M059J (cell line): Measurements from ENCODE around the gene CRB2. TPM values are rescaled to one million over a fixed set of nuclear protein-coding genes. Genes with fewer than 3 reads are reported as not detected.

Experiments
- DNase-seq: peaks from one replicate; pipeline ENCODE4 v3.0.0-alpha.2; 2012; ENCODE audit warnings: low read depth
- total RNA-seq: library from RNA; depleted of rRNA; stranded (reverse); fragments of >200 nt; shearing (Covaris generic); gene quantifications from 2 replicates; pipeline ENCODE4 v1.2.3, GENCODE V29; 2014

The CRB2 gene
- total RNA-seq, 1 experiment from 2014 or later = not detected

GRCh38 chr9:123347289-123348060 is 8.5 kb upstream of the CRB2 start:
- no peak for DNase-seq

GRCh38 chr9:123348317-123348992 is 7.5 kb upstream of the CRB2 start:
- no peak for DNase-seq

GRCh38 chr9:123349033-123349432 is 7.0 kb upstream of the CRB2 start:
- no peak for DNase-seq

DNA sequence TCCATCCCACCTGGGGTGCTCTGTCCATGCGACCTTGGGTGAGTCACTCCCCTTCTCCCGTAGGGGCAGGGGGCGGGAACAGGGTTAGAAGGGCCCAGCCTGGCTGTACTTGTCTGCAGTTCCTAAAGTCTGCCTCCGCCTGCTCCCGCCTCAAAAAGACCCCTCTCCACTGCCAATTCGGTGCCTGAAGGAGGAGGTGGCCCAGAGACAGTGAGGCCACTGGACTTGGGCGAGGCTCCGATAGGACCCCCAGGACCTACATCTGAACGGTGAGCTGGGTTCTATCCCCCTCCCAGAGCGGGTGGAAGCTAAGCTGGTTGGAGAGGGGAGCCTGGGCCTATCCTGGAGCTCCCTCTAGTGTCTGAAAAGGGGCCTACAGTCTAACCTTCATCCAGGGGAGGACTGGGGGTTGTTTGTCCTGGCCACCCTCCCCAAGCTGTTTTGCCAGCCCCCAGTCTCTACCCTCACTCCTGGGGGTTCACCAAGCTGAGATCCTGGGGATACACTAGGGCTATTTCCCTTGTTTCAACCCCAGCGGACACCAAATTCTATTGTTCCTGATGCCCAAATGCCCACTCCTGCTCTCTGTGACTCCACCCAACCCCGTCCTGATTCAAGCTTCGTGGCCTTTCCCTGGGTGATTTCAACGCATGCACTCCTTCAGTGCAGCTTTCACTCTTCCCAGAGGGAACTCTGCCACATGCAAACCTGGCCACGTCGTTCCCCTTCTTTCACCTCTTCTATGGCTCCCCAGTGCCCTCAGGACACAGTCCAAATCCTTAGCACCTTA is 6.1 kb upstream of the CRB2 start:
- DNase-seq = peak; percentile 58

DNA sequence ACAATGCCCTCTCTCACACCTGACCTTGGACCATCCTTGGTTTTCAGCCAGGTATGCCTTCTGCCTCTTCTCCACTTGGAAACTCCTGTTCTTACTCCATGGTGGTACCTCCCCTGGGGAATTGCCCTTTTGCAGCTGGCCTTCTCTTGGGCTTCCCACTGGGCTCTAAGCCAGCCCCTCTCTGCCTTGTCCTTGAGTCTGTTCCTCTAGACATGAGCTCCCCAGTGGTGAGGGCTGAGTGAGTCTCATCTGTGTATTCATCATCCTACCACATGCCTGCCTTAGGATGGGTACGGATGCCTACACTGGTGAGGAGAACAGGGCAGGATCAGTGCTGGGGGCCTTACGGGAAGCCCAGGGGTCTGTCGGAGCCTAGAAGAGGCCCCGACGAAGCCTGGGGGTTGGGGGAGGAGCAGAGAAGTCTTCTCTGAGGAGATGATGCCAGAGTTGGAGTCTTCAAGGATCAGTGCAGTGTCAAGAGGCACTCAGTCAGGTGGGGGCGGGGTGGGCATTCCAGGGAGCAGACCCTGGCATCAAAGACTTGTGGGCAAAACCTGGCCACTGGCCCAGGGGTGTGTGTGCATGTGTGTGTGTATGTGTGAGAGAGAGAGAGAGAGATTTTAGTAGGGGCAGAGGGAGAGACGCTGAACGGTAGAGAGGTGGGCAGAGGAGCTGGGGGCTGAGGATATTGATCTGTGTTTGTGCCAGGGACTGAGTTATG is 5.2 kb upstream of the CRB2 start:
- DNase-seq = no peak

- no peak for DNase-seq
Measured at GRCh38 chr9:123353041-123353440, 3.0 kb upstream of the CRB2 start.

DNA sequence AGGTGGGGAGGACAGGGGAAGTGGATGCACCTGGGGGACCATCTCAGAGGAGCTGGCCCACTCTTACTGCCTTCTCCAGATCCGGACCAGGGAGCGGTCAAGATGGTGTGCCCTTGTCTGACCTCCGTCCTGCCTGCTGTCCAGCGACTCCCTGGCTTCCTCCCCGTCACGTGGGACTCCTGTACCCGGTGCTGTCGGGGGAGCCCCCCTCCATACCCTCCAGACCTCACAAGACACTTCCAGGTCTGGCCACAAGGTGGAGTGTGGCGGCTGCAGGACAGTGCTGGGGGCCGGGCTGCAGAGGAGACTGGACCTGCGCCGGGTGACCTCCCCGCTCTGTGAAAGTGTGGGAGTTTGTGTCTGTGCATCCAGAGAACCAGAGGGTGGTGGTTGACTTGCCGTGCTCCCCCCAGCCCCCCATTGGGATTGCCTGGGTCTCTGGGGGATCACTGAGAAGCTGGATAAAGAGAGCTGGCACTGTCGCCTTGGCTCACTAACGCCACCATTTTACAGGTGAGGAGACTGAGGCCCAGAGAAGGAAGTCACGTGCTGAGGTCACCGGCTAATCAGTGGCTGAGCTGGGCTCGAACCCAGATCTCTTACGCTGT is 1.9 kb upstream of the CRB2 start:
- DNase-seq = peak; percentile 57

DNA sequence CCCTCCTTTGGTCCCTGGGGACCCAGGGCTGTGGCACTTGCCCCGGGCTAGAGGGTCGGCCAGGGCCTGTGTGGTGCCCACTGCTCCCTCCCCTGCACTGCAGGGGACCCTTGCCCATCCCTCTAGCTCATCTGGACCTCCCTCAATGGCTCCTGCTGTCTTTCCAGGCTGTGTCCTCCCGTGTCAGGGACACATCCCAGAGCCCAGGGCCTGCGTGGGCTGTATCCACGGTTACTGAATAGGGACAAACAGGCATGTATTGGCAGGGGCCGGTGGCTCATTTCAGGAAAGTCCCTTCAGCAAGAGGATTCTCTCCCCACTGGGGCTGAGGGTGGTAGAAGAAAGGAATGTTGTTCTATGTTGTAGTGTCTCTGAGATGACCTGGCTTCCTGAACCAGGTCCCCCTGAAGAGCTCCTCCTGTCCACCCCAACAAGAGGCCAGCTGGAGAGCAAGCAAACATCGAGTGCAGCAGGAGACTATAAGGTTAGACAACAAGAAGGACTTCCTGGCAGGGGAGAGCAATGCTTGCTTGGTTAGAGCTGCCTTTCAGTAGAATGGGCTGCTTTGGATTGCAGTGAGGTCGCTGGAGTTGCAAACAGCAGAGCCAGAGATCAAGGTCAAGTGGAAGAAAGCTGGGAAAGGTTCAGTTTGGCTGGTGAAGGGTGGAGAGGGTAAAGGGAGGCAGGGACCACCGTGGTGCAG is 1.0 kb upstream of the CRB2 start:
- peak; percentile 50 for DNase-seq

DNA sequence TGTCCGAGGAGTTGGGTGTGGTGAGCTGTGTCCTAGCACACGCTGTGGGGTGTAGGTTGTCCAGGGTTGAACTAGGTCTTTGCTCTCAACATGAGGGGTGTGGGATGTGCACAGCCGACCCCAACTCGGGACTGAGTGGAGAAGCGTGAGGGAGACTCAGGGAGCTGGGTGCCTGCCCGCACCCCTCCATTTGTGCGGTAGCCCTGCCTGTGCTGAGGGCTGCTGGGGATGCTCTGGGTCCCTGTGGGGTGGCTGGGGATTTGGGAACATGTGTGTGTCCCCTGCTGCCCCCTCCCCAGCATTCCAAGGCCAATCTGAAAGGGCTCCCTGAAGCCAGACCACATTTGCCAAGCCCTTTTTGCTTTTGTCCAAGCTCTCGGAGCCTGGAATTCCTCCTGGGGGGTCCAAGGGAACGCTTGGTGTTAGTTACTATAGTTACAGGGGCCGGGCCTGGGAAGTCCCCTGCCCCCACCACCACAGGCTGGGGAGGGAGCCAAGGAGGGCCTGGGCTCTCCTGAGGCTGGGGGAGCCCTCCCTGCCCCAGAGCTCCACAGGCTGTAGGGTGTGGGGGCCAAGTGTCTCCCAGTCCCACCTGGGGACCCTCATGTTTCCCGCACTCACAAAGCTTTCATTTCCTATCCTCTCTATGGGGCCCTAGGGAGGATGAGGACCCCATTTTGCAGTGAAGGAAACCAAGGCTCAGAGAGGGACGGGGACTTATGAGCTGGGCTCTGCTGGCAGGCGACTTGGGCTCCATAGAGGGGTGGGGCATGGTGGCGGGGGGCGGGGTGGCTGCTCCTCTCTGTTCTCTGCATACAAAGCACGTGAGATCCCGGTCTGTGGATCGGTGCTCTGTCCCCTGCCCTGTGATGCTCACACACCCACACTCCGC is 1.1 kb downstream of the CRB2 start:
- DNase-seq = no peak

GRCh38 chr9:123357743-123358059 is 1.7 kb downstream of the CRB2 start:
- no peak for DNase-seq

GRCh38 chr9:123358181-123358905 is 2.3 kb downstream of the CRB2 start:
- DNase-seq = no peak

- no peak for DNase-seq
Measured at GRCh38 chr9:123359106-123359505, 3.1 kb downstream of the CRB2 start.

GRCh38 chr9:123359546-123359945 is 3.5 kb downstream of the CRB2 start:
- no peak for DNase-seq

GRCh38 chr9:123360161-123361085 is 4.4 kb downstream of the CRB2 start:
- DNase-seq = no peak

DNA sequence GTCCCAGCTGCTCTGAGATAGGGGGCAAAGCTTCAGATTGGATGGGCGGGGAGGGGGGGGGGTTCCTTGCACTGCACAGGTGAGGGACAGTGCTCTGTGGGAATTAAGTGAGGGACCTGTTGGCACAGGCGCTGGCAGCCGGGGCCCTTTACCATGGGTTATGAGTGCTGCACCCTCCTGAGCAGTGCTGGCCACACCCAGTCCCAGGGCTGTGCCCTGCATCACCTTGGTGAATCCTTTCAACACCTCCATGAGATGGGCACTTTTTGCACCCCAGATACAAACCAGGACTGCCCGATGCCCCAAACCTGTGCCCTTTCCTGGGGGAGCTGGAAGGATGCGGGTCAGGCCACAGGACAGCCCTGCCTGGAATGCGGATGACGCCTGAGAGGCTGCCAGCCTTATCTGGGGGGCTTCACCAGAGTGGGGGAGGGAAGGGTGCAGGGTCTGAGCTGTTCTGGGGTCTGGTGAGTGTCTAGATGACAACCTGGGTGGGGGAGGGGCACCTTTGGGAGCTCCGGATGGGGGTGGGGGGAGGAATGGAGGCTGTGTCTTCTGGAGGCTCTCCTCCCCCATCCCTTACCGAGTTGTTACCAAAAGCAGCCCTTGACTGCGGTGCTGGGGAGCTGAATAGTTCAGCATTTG is 5.2 kb downstream of the CRB2 start:
- DNase-seq = no peak

GRCh38 chr9:123361731-123362510 is 5.9 kb downstream of the CRB2 start:
- DNase-seq = no peak

DNA sequence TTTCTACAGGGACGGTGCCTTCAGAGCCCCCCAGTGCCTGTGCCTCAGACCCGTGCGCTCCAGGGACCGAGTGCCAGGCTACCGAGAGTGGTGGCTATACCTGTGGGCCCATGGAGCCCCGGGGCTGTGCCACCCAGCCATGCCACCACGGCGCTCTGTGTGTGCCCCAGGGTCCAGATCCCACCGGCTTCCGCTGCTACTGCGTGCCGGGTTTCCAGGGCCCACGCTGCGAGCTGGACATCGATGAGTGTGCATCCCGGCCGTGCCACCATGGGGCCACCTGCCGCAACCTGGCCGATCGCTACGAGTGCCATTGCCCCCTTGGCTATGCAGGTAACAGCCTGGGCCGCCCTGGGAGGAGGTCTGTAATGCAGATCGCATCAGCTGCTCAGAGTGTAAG is 6.9 kb downstream of the CRB2 start:
- no peak for DNase-seq
